Neural cell (in vitro differentiated cells): ENCODE data around the gene SP100. TPM values are rescaled to one million over a fixed set of nuclear protein-coding genes. Genes with fewer than 3 reads are reported as not detected.

Source experiments
- H2AFZ ChIP-seq: fragments of 200-600, 300-800 bp; sonication (generic), shearing (Covaris generic); 2 replicates; pipeline ENCODE4 v1.6.0; 2014; ENCODE audit warnings: low read depth, mild to moderate bottlenecking, antibody characterized with exemption, low read length, moderate library complexity
- H3F3A ChIP-seq: fragments of 200-600 bp; shearing (Covaris generic); 2 replicates; pipeline ENCODE4 v1.6.1; 2016; ENCODE audit warnings: mild to moderate bottlenecking, moderate library complexity, mixed read lengths, antibody characterized with exemption, low read length; ENCODE audit not compliant: insufficient read depth, poor library complexity, severe bottlenecking
- H3K27ac ChIP-seq: fragments of 200-600, 300-800 bp; sonication (generic), shearing (Covaris generic); 2 replicates; pipeline ENCODE4 v1.5.1; 2014; ENCODE audit warnings: mild to moderate bottlenecking, low read length, moderate library complexity
- H3K27me3 ChIP-seq: fragments of 300-800, 200-600 bp; sonication (generic), shearing (Covaris generic); 2 replicates; pipeline ENCODE4 v1.6.0; 2014; ENCODE audit warnings: mild to moderate bottlenecking, low read depth, low read length, moderate library complexity; ENCODE audit not compliant: insufficient read depth
- H3K36me3 ChIP-seq: fragments of 300-800, 200-600 bp; sonication (generic), shearing (Covaris generic); 2 replicates; pipeline ENCODE4 v1.5.1; 2014; ENCODE audit warnings: mild to moderate bottlenecking, antibody characterized with exemption, low read length, moderate library complexity; ENCODE audit not compliant: insufficient read depth
- H3K4me2 ChIP-seq: fragments of 300-800, 200-600 bp; sonication (generic), shearing (Covaris generic); 2 replicates; pipeline ENCODE4 v1.6.0; 2014; ENCODE audit warnings: mild to moderate bottlenecking, low read length
- H3K4me3 ChIP-seq: fragments of 300-800, 200-600 bp; sonication (generic), shearing (Covaris generic); 2 replicates; pipeline ENCODE4 v1.5.1; 2014; ENCODE audit warnings: mild to moderate bottlenecking, low read length, moderate library complexity
- H3K79me2 ChIP-seq: fragments of 200-600 bp; shearing (Covaris generic); replicated peaks from 2 replicates; pipeline ENCODE4 v1.6.0; 2014; ENCODE audit warnings: mild to moderate bottlenecking, low read length, moderate library complexity; ENCODE audit not compliant: insufficient read depth
- H3K9ac ChIP-seq: fragments of 300-800, 200-600 bp; sonication (generic), shearing (Covaris generic); 2 replicates; pipeline ENCODE4 v1.6.1; 2016; ENCODE audit warnings: mild to moderate bottlenecking, low read length, mixed read lengths
- H3K9me2 ChIP-seq: fragments of 200-600 bp; shearing (Covaris generic); 2 replicates; pipeline ENCODE4 v1.6.1; 2016; ENCODE audit warnings: mild to moderate bottlenecking, low read length, mixed read lengths; ENCODE audit not compliant: insufficient read depth
- H3K9me3 ChIP-seq: fragments of 200-600, 300-800 bp; sonication (generic), shearing (Covaris generic); 2 replicates; pipeline ENCODE4 v1.6.1; 2016; ENCODE audit warnings: mild to moderate bottlenecking, mixed run types, low read length, moderate library complexity, mixed read lengths
- H4K20me1 ChIP-seq: fragments of 200-600 bp; shearing (Covaris generic); 2 replicates; pipeline ENCODE4 v1.6.1; 2016; ENCODE audit warnings: mild to moderate bottlenecking, mixed run types; ENCODE audit not compliant: insufficient read depth
- EP300 ChIP-seq: fragments of 450-650 bp; conservative IDR thresholded peaks from 2 replicates; pipeline ENCODE4 v1.6.1; 2014; ENCODE audit warnings: antibody characterized with exemption, mild to moderate bottlenecking, moderate library complexity; ENCODE audit not compliant: poor library complexity, severe bottlenecking
- EZH2 ChIP-seq: fragments of 200-600, 300-800 bp; shearing (Covaris generic), sonication (generic); IDR thresholded peaks from 2 replicates; pipeline ENCODE4 v1.6.1; 2014; ENCODE audit warnings: antibody characterized with exemption, low read length, borderline replicate concordance, mild to moderate bottlenecking; ENCODE audit not compliant: insufficient read depth, poor library complexity, severe bottlenecking
- MXI1 ChIP-seq: fragments of 450-650 bp; conservative IDR thresholded peaks from 2 replicates; pipeline ENCODE4 v1.6.1; 2014; ENCODE audit warnings: antibody characterized with exemption, mild to moderate bottlenecking; ENCODE audit not compliant: poor library complexity, severe bottlenecking
- POLR2AphosphoS5 ChIP-seq: IDR thresholded peaks from 2 replicates; pipeline ENCODE4 v1.6.1; 2012
- RAD21 ChIP-seq: fragments of 450-650 bp; conservative IDR thresholded peaks from 2 replicates; pipeline ENCODE4 v1.6.1; 2014; ENCODE audit warnings: antibody characterized with exemption, mild to moderate bottlenecking, moderate library complexity
- SMC3 ChIP-seq: fragments of 450-650 bp; conservative IDR thresholded peaks from 2 replicates; pipeline ENCODE4 v1.6.1; 2014; ENCODE audit warnings: antibody characterized with exemption, mild to moderate bottlenecking, moderate library complexity; ENCODE audit not compliant: poor library complexity
- TAF1 ChIP-seq: IDR thresholded peaks from 2 replicates; pipeline ENCODE4 v1.6.1; 2012; ENCODE audit warnings: low read depth
- polyA plus RNA-seq: library from polyadenylated mRNA; depleted of rRNA; stranded (reverse); fragments of >200 nt; gene quantifications from 2 replicates; pipeline ENCODE4 v1.2.3, GENCODE V29; 2014
- TF ChIP-seq, protein P1 (sequence below): fragments of 450-650 bp; IDR thresholded peaks from 2 replicates; pipeline ENCODE4 v1.5.1; 2014; ENCODE audit warnings: antibody characterized with exemption, mild to moderate bottlenecking, moderate library complexity; ENCODE audit not compliant: poor library complexity, severe bottlenecking
- TF ChIP-seq, protein P2 (sequence below): IDR thresholded peaks from 2 replicates; pipeline ENCODE4 v1.6.1; 2012; ENCODE audit warnings: borderline replicate concordance

SP100 gene
- polyA plus RNA-seq, 1 donor from 2014 or later = not detected

- no peak overlapping the region for H3K27ac ChIP-seq
- no peaks in the 10 kb centered on the region for H3K9me3 ChIP-seq
- TF ChIP-seq EP300 (no peak), POLR2AphosphoS5 (no peak), EZH2 (no peak), RAD21 (no peak), TAF1 (no peak), MXI1 (no peak), SMC3 (no peak)
- TF ChIP-seq, protein P1, sequence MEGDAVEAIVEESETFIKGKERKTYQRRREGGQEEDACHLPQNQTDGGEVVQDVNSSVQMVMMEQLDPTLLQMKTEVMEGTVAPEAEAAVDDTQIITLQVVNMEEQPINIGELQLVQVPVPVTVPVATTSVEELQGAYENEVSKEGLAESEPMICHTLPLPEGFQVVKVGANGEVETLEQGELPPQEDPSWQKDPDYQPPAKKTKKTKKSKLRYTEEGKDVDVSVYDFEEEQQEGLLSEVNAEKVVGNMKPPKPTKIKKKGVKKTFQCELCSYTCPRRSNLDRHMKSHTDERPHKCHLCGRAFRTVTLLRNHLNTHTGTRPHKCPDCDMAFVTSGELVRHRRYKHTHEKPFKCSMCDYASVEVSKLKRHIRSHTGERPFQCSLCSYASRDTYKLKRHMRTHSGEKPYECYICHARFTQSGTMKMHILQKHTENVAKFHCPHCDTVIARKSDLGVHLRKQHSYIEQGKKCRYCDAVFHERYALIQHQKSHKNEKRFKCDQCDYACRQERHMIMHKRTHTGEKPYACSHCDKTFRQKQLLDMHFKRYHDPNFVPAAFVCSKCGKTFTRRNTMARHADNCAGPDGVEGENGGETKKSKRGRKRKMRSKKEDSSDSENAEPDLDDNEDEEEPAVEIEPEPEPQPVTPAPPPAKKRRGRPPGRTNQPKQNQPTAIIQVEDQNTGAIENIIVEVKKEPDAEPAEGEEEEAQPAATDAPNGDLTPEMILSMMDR = no peak
- TF ChIP-seq, protein P2, sequence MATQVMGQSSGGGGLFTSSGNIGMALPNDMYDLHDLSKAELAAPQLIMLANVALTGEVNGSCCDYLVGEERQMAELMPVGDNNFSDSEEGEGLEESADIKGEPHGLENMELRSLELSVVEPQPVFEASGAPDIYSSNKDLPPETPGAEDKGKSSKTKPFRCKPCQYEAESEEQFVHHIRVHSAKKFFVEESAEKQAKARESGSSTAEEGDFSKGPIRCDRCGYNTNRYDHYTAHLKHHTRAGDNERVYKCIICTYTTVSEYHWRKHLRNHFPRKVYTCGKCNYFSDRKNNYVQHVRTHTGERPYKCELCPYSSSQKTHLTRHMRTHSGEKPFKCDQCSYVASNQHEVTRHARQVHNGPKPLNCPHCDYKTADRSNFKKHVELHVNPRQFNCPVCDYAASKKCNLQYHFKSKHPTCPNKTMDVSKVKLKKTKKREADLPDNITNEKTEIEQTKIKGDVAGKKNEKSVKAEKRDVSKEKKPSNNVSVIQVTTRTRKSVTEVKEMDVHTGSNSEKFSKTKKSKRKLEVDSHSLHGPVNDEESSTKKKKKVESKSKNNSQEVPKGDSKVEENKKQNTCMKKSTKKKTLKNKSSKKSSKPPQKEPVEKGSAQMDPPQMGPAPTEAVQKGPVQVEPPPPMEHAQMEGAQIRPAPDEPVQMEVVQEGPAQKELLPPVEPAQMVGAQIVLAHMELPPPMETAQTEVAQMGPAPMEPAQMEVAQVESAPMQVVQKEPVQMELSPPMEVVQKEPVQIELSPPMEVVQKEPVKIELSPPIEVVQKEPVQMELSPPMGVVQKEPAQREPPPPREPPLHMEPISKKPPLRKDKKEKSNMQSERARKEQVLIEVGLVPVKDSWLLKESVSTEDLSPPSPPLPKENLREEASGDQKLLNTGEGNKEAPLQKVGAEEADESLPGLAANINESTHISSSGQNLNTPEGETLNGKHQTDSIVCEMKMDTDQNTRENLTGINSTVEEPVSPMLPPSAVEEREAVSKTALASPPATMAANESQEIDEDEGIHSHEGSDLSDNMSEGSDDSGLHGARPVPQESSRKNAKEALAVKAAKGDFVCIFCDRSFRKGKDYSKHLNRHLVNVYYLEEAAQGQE = no peak
- no peak overlapping the region for H3K9ac ChIP-seq
- H3K4me2 ChIP-seq = no peak overlapping the region
- no peaks in the 10 kb centered on the region for H4K20me1 ChIP-seq
- H3F3A ChIP-seq = no peaks in the 10 kb centered on the region
- H3K4me3 ChIP-seq = no peak overlapping the region
- H3K36me3 ChIP-seq = no peaks in the 10 kb centered on the region
- H3K79me2 ChIP-seq = no peaks in the 10 kb centered on the region
- no peaks in the 10 kb centered on the region for H3K9me2 ChIP-seq
- no peaks in the 10 kb centered on the region for H3K27me3 ChIP-seq
- no peak overlapping the region for H2AFZ ChIP-seq
Observed at GRCh38 chr2:230564805-230565779, 149.1 kb downstream of the SP100 start.

- TF ChIP-seq MXI1 = no peak
- TF ChIP-seq SMC3 = no peak
- TF ChIP-seq, protein P1 = no peak
- no peak for TF ChIP-seq POLR2AphosphoS5
- TF ChIP-seq EP300 = no peak
- no peak for TF ChIP-seq EZH2
- no peak for TF ChIP-seq TAF1
- TF ChIP-seq RAD21 = no peak
- TF ChIP-seq, protein P2 = no peak
- no peaks in the 10 kb centered on the region for H3F3A ChIP-seq
- H3K9me2 ChIP-seq = no peaks in the 10 kb centered on the region
- H2AFZ ChIP-seq = no peak overlapping the region
- no peak overlapping the region for H3K4me3 ChIP-seq
- H3K27me3 ChIP-seq = no peaks in the 10 kb centered on the region
- H3K27ac ChIP-seq = no peak overlapping the region
- H3K79me2 ChIP-seq = no peaks in the 10 kb centered on the region
- no peaks in the 10 kb centered on the region for H3K36me3 ChIP-seq
- no peaks in the 10 kb centered on the region for H3K9me3 ChIP-seq
- no peak overlapping the region for H3K4me2 ChIP-seq
- H4K20me1 ChIP-seq = no peaks in the 10 kb centered on the region
- H3K9ac ChIP-seq = no peak overlapping the region
Observed at GRCh38 chr2:230569298-230569697, 153.3 kb downstream of the SP100 start.
